GM06990 (cell line): ENCODE measurements around the gene ITGA3.

Source experiments
- DNase-seq: peaks from one replicate; pipeline ENCODE4 v3.0.0-alpha.2; 2011; ENCODE audit not compliant: insufficient read length; ENCODE audit errors: extremely low read depth
- H3K27me3 ChIP-seq: replicated peaks from 2 replicates; pipeline ENCODE4 v1.6.0; 2011; ENCODE audit warnings: low read length; ENCODE audit not compliant: control insufficient read depth, insufficient read depth
- H3K36me3 ChIP-seq: 2 replicates; pipeline ENCODE4 v1.5.1; 2011; ENCODE audit warnings: low read length; ENCODE audit not compliant: control insufficient read depth, insufficient read depth
- H3K4me3 ChIP-seq: replicated peaks from 2 replicates; pipeline ENCODE4 v1.5.1; 2011; ENCODE audit warnings: low read depth, mild to moderate bottlenecking, control low read depth, low read length
- TF ChIP-seq, protein P1 (sequence below): IDR thresholded peaks from 2 replicates; pipeline ENCODE4 v1.5.1; 2011; ENCODE audit warnings: low read length, control low read depth, mild to moderate bottlenecking, inconsistent platforms; ENCODE audit not compliant: insufficient read depth, poor library complexity, severe bottlenecking

The ITGA3 gene

DNA sequence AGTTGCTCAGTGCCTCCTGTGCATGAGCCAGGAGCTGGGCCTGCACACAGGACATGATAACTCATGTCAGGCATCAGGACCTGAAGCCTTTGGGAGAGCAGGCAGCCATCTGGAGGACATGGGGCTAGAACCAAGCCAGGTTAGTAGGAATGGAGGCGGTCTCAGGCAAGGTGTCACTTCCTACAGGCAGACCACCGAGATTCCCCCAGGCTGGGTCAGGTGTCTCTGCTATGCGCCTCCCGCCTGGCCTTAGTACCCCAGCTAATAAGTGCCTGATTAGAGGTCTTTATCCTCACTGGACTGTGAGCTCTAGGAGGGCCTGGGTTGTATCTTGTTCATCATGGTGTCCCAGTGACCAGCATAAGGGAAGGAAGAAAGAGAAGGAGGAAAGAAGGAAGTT lies 58.5 kb downstream of the ITGA3 start:
- DNase-seq, result no peak
- TF ChIP-seq, protein P1, sequence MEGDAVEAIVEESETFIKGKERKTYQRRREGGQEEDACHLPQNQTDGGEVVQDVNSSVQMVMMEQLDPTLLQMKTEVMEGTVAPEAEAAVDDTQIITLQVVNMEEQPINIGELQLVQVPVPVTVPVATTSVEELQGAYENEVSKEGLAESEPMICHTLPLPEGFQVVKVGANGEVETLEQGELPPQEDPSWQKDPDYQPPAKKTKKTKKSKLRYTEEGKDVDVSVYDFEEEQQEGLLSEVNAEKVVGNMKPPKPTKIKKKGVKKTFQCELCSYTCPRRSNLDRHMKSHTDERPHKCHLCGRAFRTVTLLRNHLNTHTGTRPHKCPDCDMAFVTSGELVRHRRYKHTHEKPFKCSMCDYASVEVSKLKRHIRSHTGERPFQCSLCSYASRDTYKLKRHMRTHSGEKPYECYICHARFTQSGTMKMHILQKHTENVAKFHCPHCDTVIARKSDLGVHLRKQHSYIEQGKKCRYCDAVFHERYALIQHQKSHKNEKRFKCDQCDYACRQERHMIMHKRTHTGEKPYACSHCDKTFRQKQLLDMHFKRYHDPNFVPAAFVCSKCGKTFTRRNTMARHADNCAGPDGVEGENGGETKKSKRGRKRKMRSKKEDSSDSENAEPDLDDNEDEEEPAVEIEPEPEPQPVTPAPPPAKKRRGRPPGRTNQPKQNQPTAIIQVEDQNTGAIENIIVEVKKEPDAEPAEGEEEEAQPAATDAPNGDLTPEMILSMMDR, result no peak
- Histone ChIP-seq H3K36me3 (no peaks in the 10 kb centered on the region; the same call in 1 of the 2 replicates), H3K27me3 (no peaks in the 10 kb centered on the region; the same call in 1 of the 2 replicates), H3K4me3 (no peak overlapping the region)

GRCh38 chr17:50114849-50115357 lies 59.0 kb downstream of the ITGA3 start:
- Histone ChIP-seq H3K36me3 (no peaks in the 10 kb centered on the region; the same call in 1 of the 2 replicates), H3K4me3 (no peak overlapping the region), H3K27me3 (no peaks in the 10 kb centered on the region; the same call in none of the 2 replicates)
- TF ChIP-seq, protein P1, result peak; percentile 80
- DNase-seq, result no peak

- TF ChIP-seq, protein P1, result no peak
- no peak for DNase-seq
- H3K27me3 ChIP-seq, result no peaks in the 10 kb centered on the region; the same call in none of the 2 replicates
- H3K4me3 ChIP-seq, result no peak overlapping the region
- no peaks in the 10 kb centered on the region for H3K36me3 ChIP-seq
Observed at GRCh38 chr17:50115756-50116155, 59.8 kb downstream of the ITGA3 start.

GRCh38 chr17:50117202-50118051 lies 61.5 kb downstream of the ITGA3 start:
- H3K4me3 ChIP-seq, result no peak overlapping the region
- H3K27me3 ChIP-seq, result no peaks in the 10 kb centered on the region; the same call in none of the 2 replicates
- H3K36me3 ChIP-seq, result no peaks in the 10 kb centered on the region
- peak; percentile 75 for DNase-seq
- TF ChIP-seq, protein P1, result peak; percentile 39

GRCh38 chr17:50118076-50118827 lies 62.3 kb downstream of the ITGA3 start:
- TF ChIP-seq, protein P1, result no peak
- Histone ChIP-seq H3K36me3 (no peaks in the 10 kb centered on the region), H3K27me3 (no peaks in the 10 kb centered on the region; the same call in none of the 2 replicates), H3K4me3 (no peak overlapping the region)
- DNase-seq, result no peak
